ENCODE results near the gene AADACL4. TPM values are rescaled to one million over a fixed set of nuclear protein-coding genes. Genes with fewer than 3 reads are reported as not detected.

AADACL4 gene
- total RNA-seq, 4 donors from 2014 or later: not detected

DNA sequence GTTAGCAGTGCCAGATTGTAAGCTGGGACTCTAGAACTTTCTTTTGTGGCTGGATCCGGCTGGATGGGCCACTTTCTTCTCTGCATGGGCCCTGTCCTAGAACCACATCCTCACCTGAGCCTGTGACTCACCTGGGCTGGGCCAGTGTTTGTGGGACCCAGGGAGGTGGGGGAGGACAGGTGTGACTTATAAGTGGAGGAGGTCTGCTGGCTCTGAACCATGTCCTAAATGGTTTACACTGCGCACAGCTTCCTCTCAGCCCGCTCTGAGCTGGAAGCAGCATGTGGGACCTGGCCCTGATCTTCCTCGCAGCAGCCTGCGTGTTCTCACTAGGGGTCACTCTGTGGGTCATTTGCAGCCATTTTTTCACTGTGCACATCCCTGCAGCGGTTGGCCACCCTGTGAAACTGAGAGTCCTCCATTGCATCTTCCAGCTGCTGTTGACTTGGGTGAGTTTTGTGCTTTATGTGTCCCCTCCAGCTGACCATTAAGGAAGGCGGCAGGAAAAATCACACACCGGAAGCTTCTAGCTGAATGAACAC lies 72.1 kb downstream of the AADACL4 start, which contains the start of gene AADACL3:
TSS of gene AADACL3 (plus strand) at position 215 of the 542 bp plus-strand sequence. CDS start at position 282, 67 bp downstream.
- Histone ChIP-seq H3K27me3 (no peaks in the 10 kb centered on the region), H3K36me3 (no peaks in the 10 kb centered on the region), H3K4me1 (no peaks in the 10 kb centered on the region), H3K9me3 (no peaks in the 10 kb centered on the region), H3K4me3 (no peak within 1 kb of the TSS), H3K27ac (no peak within 1 kb of the TSS)
- DNase-seq: no peak
- no peak for TF ChIP-seq POLR2A (IDR thresholded peaks at IDR 0.05)
- TF ChIP-seq CTCF (IDR thresholded peaks at IDR 0.05): no peak

Small RNA genes lying within 50 kb of the gene (small RNA-seq; reads per million reads assigned to genes)
- 0 reads per million in 2 donors for gene AC244670.1

Other genes with a start within 250 kb of the AADACL4 start
- gene DHRS3, start 25.9 kb upstream of the AADACL4 start, total RNA-seq: 100 to 1,000 TPM in 2 of 4 donors, 10 to 100 TPM in 2; 34.7 to 179 (median 108) TPM
- not detected for gene AADACL3, start 72.0 kb downstream of the AADACL4 start, total RNA-seq
- not detected for gene CFAP107, start 102.1 kb downstream of the AADACL4 start, total RNA-seq
- not detected for gene PRAMEF12, start 129.7 kb downstream of the AADACL4 start, total RNA-seq
- not detected for gene PRAMEF1, start 147.3 kb downstream of the AADACL4 start, total RNA-seq
- not detected for gene PRAMEF11, start 187.3 kb downstream of the AADACL4 start, total RNA-seq
- gene HNRNPCL1, start 204.6 kb downstream of the AADACL4 start, total RNA-seq: not detected
- gene PRAMEF2, start 213.0 kb downstream of the AADACL4 start, total RNA-seq: not detected
- not detected for gene PRAMEF4, start 242.1 kb downstream of the AADACL4 start, total RNA-seq